Kidney (tissue), 14 donors: Measurements from ENCODE around the gene MB21D2. TPM values are rescaled to one million over a fixed set of nuclear protein-coding genes. Genes with fewer than 3 reads are reported as not detected.

Experiments used
- DNase-seq, 5 donors: peaks; one replicate each; pipeline ENCODE4 v3.0.0-alpha.2; 2013 to 2020
- FAIRE-seq: peaks from 2 replicates; lab custom pipeline; 2012; peaks lifted over from hg19 to GRCh38; lab: Jason Lieb, UNC
- H3K27ac ChIP-seq, 2 donors: one replicate each; pipeline ENCODE4 v1.7.0; 2013; ENCODE audit warnings: low read depth in 2 of 2, low read length in 2 of 2, inconsistent platforms in 1 of 2
- H3K27me3 ChIP-seq: one replicate; pipeline ENCODE4 v1.7.1; 2013; ENCODE audit warnings: low read length, inconsistent platforms; ENCODE audit not compliant: control insufficient read depth, insufficient read depth
- H3K36me3 ChIP-seq, 3 donors: one replicate each; pipeline versions ENCODE4 v1.7.0 to v1.7.1; 2013; ENCODE audit warnings: low read length in 3 of 3, control low read depth in 1 of 3, inconsistent platforms in 1 of 3; ENCODE audit not compliant: insufficient read depth in 3 of 3, control insufficient read depth in 2 of 3
- H3K4me1 ChIP-seq, 3 donors: one replicate each; pipeline versions ENCODE4 v1.7.0 to v1.7.1; 2013; ENCODE audit warnings: low read length in 3 of 3, inconsistent platforms in 1 of 3, low read depth in 1 of 3; ENCODE audit not compliant: control insufficient read depth in 2 of 3, insufficient read depth in 2 of 3
- H3K4me3 ChIP-seq, 3 donors: one replicate each; pipeline versions ENCODE4 v1.7.0 to v1.8.1; 2013; ENCODE audit warnings: low read length in 3 of 3, control low read depth in 1 of 3, inconsistent platforms in 1 of 3
- H3K9ac ChIP-seq, 3 donors: one replicate each; pipeline versions ENCODE4 v1.7.0 to v1.7.1; 2013; ENCODE audit warnings: low read length in 3 of 3, control low read depth in 1 of 3, inconsistent platforms in 1 of 3
- H3K9me3 ChIP-seq, 3 donors: one replicate each; pipeline versions ENCODE4 v1.7.0 to v1.7.1; 2013; ENCODE audit warnings: low read length in 3 of 3, control low read depth in 1 of 3, inconsistent platforms in 1 of 3; ENCODE audit not compliant: control insufficient read depth in 2 of 3, insufficient read depth in 1 of 3
- intact Hi-C: fragments of 100-400 bp; cut with DNase I; formaldehyde crosslinking; loops from one replicate; pipeline ENCODE4 v1.11.1; 2022
- polyA plus RNA-seq: library from polyadenylated mRNA; stranded (reverse); fragments of 350-450 nt; fragmentation: Illumina TruSeq; extraction: RNeasy Lipid Tissue Mini Kit (QIAGEN cat#74804); gene quantifications from one replicate; pipeline ENCODE4 v1.2.3, GENCODE V29; 2014; ENCODE audit warnings: low read depth, low replicate concordance; ENCODE audit not compliant: insufficient read depth
- total RNA-seq: library from RNA; stranded (reverse); fragmentation: NEBNext Ultra II Directional; extraction: Animal tissue kit (Norgen Biotek cat#: 25700); gene quantifications from one replicate; pipeline ENCODE4 v1.2.1, GENCODE V29; 2021
- TF ChIP-seq, protein P1 (sequence below): IDR thresholded peaks from 3 replicates; pipeline ENCODE4 v1.5.1; 2012; ENCODE audit warnings: mild to moderate bottlenecking, moderate library complexity, borderline replicate concordance; ENCODE audit not compliant: insufficient read depth; ENCODE audit errors: extremely low read depth
- donor health status: control.
- donor health status: control.
- donor health status: control.
- donor health status: control.
- donor health status: control.
- donor health status: DM: yes; HTN: yes; CAD: no.
- donor health status: Normal renal cell carcinoma (clear cell type).

Gene MB21D2
- total and polyA plus RNA-seq, 2 donors from 2014 or later: 3.2 to 3.9 TPM

DNA sequence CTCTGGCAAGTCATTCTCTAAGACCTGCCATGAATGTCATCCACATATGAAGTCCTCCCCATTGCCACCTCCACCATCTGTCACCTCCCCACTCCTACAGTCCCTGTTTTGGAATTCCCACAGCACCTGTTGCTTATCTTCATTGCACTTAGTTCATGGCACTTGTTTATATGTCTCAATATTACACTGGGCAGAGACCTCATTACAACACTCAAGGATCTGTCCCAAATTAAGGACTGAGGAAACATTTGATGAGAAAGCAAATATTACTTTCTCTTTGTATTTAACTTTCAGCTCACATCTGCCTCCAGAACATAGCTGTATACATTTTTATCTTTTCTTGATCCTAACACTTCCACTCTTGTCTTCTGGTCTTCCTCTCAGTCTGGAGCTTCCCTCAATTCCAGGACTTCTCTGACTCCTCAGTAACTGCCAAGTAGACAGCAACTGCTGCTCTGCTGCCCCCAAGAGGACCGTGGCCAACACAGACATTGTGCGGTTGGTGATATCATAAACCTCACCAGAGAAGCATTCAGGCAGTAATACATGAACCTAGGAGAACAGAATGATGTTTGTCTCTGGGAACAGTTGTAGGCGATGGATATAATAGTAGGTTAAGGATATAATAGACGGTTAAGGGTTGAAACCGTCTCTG is 145.3 kb downstream of the MB21D2 start:
- Histone ChIP-seq H3K27ac (no peak overlapping the region), H3K36me3 (no peaks in the 10 kb centered on the region), H3K9ac (no peak overlapping the region), H3K4me1 (no peaks in the 10 kb centered on the region), H3K27me3 (no peaks in the 10 kb centered on the region), H3K9me3 (peaks cover 0 to 3% (median 0%) of the 10 kb centered on the region in 3 donors), H3K4me3 (no peak overlapping the region)
- FAIRE-seq (no peak), DNase-seq (peak in 3 of 5 donors; percentile 28 to 40 (median 32))
- intact Hi-C loops: no loop called here
- TF ChIP-seq, protein P1, sequence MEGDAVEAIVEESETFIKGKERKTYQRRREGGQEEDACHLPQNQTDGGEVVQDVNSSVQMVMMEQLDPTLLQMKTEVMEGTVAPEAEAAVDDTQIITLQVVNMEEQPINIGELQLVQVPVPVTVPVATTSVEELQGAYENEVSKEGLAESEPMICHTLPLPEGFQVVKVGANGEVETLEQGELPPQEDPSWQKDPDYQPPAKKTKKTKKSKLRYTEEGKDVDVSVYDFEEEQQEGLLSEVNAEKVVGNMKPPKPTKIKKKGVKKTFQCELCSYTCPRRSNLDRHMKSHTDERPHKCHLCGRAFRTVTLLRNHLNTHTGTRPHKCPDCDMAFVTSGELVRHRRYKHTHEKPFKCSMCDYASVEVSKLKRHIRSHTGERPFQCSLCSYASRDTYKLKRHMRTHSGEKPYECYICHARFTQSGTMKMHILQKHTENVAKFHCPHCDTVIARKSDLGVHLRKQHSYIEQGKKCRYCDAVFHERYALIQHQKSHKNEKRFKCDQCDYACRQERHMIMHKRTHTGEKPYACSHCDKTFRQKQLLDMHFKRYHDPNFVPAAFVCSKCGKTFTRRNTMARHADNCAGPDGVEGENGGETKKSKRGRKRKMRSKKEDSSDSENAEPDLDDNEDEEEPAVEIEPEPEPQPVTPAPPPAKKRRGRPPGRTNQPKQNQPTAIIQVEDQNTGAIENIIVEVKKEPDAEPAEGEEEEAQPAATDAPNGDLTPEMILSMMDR: peak; percentile 44

DNA sequence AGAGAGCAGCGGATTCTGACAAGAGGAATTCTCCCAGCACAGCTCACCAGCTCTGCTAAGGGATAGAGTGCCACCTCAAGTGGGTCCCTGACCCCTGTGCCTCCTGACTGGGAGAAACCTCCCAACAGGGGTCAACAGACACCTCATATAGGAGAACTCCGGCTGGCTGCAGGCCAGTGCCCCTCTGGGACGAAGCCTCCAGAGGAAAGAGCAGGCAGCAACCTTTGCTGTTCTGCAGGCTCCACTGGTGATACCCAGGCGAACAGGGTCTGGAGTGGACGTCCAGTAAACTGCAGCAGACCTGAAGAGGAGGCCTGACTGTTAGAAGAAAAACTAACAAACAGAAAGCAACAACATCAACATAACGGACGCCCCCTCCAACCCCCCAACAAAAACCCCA is 159.0 kb downstream of the MB21D2 start:
- no peak overlapping the region for H3K27ac ChIP-seq
- H3K36me3 ChIP-seq: no peaks in the 10 kb centered on the region
- TF ChIP-seq, protein P1: no peak
- no peak overlapping the region for H3K4me3 ChIP-seq
- no peak overlapping the region for H3K9ac ChIP-seq
- DNase-seq: no peak
- no peaks in the 10 kb centered on the region for H3K27me3 ChIP-seq
- no peaks in the 10 kb centered on the region for H3K4me1 ChIP-seq
- H3K9me3 ChIP-seq: no peaks in the 10 kb centered on the region
- no peak for FAIRE-seq
- intact Hi-C loops: no loop called here

DNA sequence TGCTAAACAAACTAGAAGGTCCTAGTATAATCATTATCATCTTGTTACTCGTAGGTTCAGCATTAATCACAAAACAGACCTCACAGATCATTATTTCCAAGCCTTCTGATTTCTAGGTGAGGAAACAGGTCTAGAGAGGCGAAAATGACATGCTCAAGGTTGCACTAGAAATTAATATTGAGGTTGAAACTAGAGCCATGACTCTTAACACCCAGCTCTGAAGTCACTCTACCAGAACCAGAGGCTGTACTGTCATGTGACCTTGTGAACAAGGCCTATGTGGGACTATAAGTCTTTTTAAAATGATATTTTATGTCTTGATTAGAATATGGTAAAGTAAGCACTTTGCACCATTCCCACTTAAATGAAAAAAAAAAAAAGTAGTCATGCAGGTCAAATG is 166.5 kb downstream of the MB21D2 start:
- H3K27ac ChIP-seq: no peak overlapping the region
- H3K9ac ChIP-seq: no peak overlapping the region
- H3K9me3 ChIP-seq: no peaks in the 10 kb centered on the region
- no peaks in the 10 kb centered on the region for H3K27me3 ChIP-seq
- TF ChIP-seq, protein P1: no peak
- H3K4me1 ChIP-seq: no peaks in the 10 kb centered on the region
- FAIRE-seq: no peak
- no peak for DNase-seq
- H3K4me3 ChIP-seq: no peak overlapping the region
- no peaks in the 10 kb centered on the region for H3K36me3 ChIP-seq
- intact Hi-C loops: no loop called here

DNA sequence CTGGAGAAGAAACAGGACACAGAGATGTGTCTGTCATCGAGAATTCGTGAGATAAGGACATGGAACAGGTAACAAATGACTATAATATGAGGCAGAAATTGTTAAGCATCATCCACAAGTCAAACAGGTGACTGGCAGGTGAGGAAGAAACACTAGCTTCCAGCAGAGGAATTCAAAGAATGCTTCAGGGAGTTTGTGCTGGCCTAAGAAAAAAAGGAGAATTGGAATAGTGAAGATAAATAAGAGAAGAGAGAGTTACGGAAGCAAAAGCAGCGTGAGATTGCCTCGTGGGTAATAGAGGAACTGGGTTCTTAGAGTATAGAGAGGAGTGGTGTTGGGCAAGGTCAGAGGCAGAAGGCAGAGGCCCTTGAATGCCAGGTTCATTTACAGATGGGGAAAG is 167.5 kb downstream of the MB21D2 start:
- TF ChIP-seq, protein P1: no peak
- Histone ChIP-seq H3K27ac (no peak overlapping the region), H3K9me3 (no peaks in the 10 kb centered on the region), H3K36me3 (no peaks in the 10 kb centered on the region), H3K27me3 (no peaks in the 10 kb centered on the region), H3K9ac (no peak overlapping the region), H3K4me3 (no peak overlapping the region), H3K4me1 (no peaks in the 10 kb centered on the region)
- intact Hi-C loops: no loop called here
- DNase-seq (no peak), FAIRE-seq (no peak)
